Measurements from ENCODE around the gene GABARAPL2.
"Not testable (repeated sequence)": the region's sequence is repeated elsewhere in the genome, so short reads cannot be mapped to it uniquely, and the experiment has no call there.

The GABARAPL2 gene

GRCh38 chr16:75591927-75592326, 25.7 kb downstream of the GABARAPL2 start:
- DNase-seq (ENCODE audit: low read depth in 3 of 3): not testable (repeated sequence)

- no peak for DNase-seq (ENCODE audit: low read depth in 3 of 3)
Observed at GRCh38 chr16:75593308-75593707, 27.1 kb downstream of the GABARAPL2 start.

- DNase-seq (ENCODE audit: low read depth in 3 of 3): no peak
Observed at GRCh38 chr16:75593825-75594820, 27.9 kb downstream of the GABARAPL2 start.

- DNase-seq (ENCODE audit: low read depth in 3 of 3): no peak
Observed at GRCh38 chr16:75599452-75600277, 33.5 kb downstream of the GABARAPL2 start.

GRCh38 chr16:75603241-75603640, 37.1 kb downstream of the GABARAPL2 start:
- DNase-seq (ENCODE audit: low read depth in 3 of 3): no peak

GRCh38 chr16:75606507-75606906, 40.3 kb downstream of the GABARAPL2 start:
- DNase-seq (ENCODE audit: low read depth in 3 of 3): no peak

GRCh38 chr16:75614066-75614897, 48.1 kb downstream of the GABARAPL2 start:
- DNase-seq (ENCODE audit: low read depth in 3 of 3): no peak

GRCh38 chr16:75615619-75616018, 49.4 kb downstream of the GABARAPL2 start:
- no peak for DNase-seq (ENCODE audit: low read depth in 3 of 3)

GRCh38 chr16:75616521-75617010, 50.4 kb downstream of the GABARAPL2 start:
- no peak for DNase-seq (ENCODE audit: low read depth in 3 of 3)

- DNase-seq (ENCODE audit: low read depth in 3 of 3): no peak
Observed at GRCh38 chr16:75617121-75617520, 50.9 kb downstream of the GABARAPL2 start.

GRCh38 chr16:75618780-75619179, 52.6 kb downstream of the GABARAPL2 start:
- DNase-seq (ENCODE audit: low read depth in 3 of 3): no peak

- DNase-seq (ENCODE audit: low read depth in 3 of 3): no peak
Observed at GRCh38 chr16:75620326-75621169, 54.4 kb downstream of the GABARAPL2 start.

GRCh38 chr16:75621170-75621477, 54.9 kb downstream of the GABARAPL2 start:
- DNase-seq (ENCODE audit: low read depth in 3 of 3): no peak

- DNase-seq (ENCODE audit: low read depth in 3 of 3): peak; percentile 95 to 97 (median 95)
Observed at GRCh38 chr16:75622761-75623605, 56.8 kb downstream of the GABARAPL2 start, which contains the start of gene ADAT1. ADAT1 (minus strand) TSS chr16:75623281; CDS start chr16:75620799, 2,482 bp downstream.

- DNase-seq (ENCODE audit: low read depth in 3 of 3): no peak
Observed at GRCh38 chr16:75624921-75625334, 58.7 kb downstream of the GABARAPL2 start.

- no peak for DNase-seq (ENCODE audit: low read depth in 3 of 3)
Observed at GRCh38 chr16:75626806-75627205, 60.6 kb downstream of the GABARAPL2 start.
